HG03108 (cell line): Measurements from ENCODE around the gene SLC39A7.

Experiments used
- ATAC-seq: cut with Tn5 transposase; IDR thresholded peaks from one replicate; pipeline ENCODE4 v1.9.1; 2021; ENCODE audit warnings: moderate library complexity; ENCODE audit not compliant: unreplicated experiment

Gene SLC39A7

GRCh38 chr6:33170176-33171015, 30.3 kb upstream of the SLC39A7 start:
- ATAC-seq, result no peak

GRCh38 chr6:33171016-33171879, 29.4 kb upstream of the SLC39A7 start:
- no peak for ATAC-seq

- no peak for ATAC-seq
These were observed 28.6 kb upstream of the SLC39A7 start for GRCh38 chr6:33171880-33172687.

- ATAC-seq, result no peak
These were observed 27.8 kb upstream of the SLC39A7 start for GRCh38 chr6:33172688-33173534.

- no peak for ATAC-seq
These were observed 27.0 kb upstream of the SLC39A7 start for GRCh38 chr6:33173535-33174180.

- ATAC-seq, result no peak
These were observed 25.9 kb upstream of the SLC39A7 start for GRCh38 chr6:33174784-33175183.

- ATAC-seq, result no peak
These were observed 25.1 kb upstream of the SLC39A7 start for GRCh38 chr6:33175436-33176069.

GRCh38 chr6:33176906-33177305, 23.8 kb upstream of the SLC39A7 start:
- no peak for ATAC-seq

- ATAC-seq, result no peak
These were observed 22.9 kb upstream of the SLC39A7 start for GRCh38 chr6:33177552-33178446.

GRCh38 chr6:33178755-33179475, 21.8 kb upstream of the SLC39A7 start:
- no peak for ATAC-seq

GRCh38 chr6:33181141-33181540, 19.5 kb upstream of the SLC39A7 start:
- no peak for ATAC-seq

- no peak for ATAC-seq
These were observed 17.5 kb upstream of the SLC39A7 start for GRCh38 chr6:33183071-33183683.

- no peak for ATAC-seq
These were observed 15.5 kb upstream of the SLC39A7 start for GRCh38 chr6:33185190-33185589.

GRCh38 chr6:33185654-33186187, 14.9 kb upstream of the SLC39A7 start:
- ATAC-seq, result no peak

GRCh38 chr6:33187809-33188208, 12.9 kb upstream of the SLC39A7 start:
- ATAC-seq, result no peak

- no peak for ATAC-seq
These were observed 11.5 kb upstream of the SLC39A7 start for GRCh38 chr6:33189164-33189563.
